GM10266 (cell line): ENCODE results near the gene MSH2.
"Not testable (repeated sequence)": the region's sequence is repeated elsewhere in the genome, so short reads cannot be mapped to it uniquely, and the experiment has no call there.

Experiments used
- DNase-seq: peaks from one replicate; pipeline ENCODE4 v3.0.0; 2012; ENCODE audit errors: extremely low spot score
- CTCF ChIP-seq: IDR thresholded peaks from 2 replicates; pipeline ENCODE4 v1.5.1; 2012; ENCODE audit warnings: mild to moderate bottlenecking, low read depth; ENCODE audit not compliant: control insufficient read depth, insufficient read depth; ENCODE audit errors: missing control alignments

Gene MSH2

GRCh38 chr2:47438106-47438505 is 35.1 kb downstream of the MSH2 start:
- DNase-seq: no peak
- TF ChIP-seq CTCF: no peak

- TF ChIP-seq CTCF: no peak
- DNase-seq: no peak
Observed at GRCh38 chr2:47438783-47439182, 35.8 kb downstream of the MSH2 start.

- DNase-seq: no peak
- no peak for TF ChIP-seq CTCF
Observed at GRCh38 chr2:47451790-47452189, 48.8 kb downstream of the MSH2 start.

- DNase-seq: no peak
- no peak for TF ChIP-seq CTCF
Observed at GRCh38 chr2:47452761-47453160, 49.8 kb downstream of the MSH2 start.

- not testable (repeated sequence) for DNase-seq
Observed at GRCh38 chr2:47454818-47455217, 51.9 kb downstream of the MSH2 start.

- TF ChIP-seq CTCF: no peak
- no peak for DNase-seq
Observed at GRCh38 chr2:47455411-47455810, 52.5 kb downstream of the MSH2 start.

GRCh38 chr2:47456851-47457250 is 53.9 kb downstream of the MSH2 start:
- no peak for TF ChIP-seq CTCF
- DNase-seq: no peak

GRCh38 chr2:47457268-47457667 is 54.3 kb downstream of the MSH2 start:
- DNase-seq: no peak
- no peak for TF ChIP-seq CTCF
